ENCODE measurements around the gene SLC10A3.
A peak's percentile ranks its signal among the peaks of the same experiment; 100 is the strongest.

Gene SLC10A3

DNA sequence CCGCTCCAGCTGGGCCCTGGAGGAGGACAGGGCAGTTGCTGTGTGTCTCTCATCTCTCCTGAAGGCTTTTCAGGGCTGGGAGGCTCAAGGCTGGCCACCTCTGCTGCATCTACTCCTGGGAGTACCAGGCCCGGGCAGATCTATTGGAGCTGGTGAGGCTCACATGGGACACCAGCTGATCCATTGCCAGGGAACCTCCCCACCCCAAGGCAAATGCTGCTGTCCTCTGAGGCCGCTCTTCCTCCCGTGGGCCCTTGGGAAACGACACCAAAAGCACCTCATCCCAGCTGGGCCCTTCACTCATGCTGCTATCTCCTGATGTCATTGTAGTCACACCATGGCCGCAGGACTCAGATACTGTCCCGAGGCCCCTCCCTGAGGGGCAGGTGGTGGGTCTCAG, 7.6 kb downstream of the SLC10A3 start:
- DNase-seq = no peak

DNA sequence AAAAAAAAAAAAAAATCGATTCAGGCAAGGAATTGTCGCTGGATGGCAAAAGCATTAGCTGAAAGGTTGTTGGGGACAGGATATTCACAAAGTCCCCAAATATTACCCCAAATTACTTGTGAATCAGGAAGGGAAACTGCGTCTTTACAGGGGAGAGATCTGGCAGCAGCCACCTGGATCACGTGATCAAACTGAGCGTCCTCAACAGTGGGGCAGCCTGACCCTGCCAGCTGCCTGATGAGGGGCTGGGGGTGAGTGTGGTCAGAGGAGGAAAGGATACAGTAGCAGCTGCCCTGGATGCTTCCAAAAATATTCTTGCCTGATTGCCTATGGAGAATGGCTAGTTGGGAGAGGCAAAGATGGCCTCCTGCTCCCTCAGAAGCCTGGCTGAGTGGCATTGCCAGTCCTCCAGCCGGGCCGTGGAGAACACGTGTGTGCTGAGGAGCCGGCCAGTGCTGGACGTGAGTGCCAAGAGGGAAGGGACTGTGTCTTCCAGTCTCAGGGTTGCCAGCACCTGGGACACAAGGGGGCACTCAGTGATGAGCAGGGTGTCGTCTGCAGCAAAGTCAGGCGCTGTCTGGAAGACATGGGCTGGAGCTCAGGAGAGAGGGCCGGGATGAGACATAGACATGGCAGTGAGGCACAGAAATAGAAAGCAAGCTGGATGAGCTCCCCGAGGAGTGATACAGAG, 8.4 kb downstream of the SLC10A3 start:
- DNase-seq = no peak

DNA sequence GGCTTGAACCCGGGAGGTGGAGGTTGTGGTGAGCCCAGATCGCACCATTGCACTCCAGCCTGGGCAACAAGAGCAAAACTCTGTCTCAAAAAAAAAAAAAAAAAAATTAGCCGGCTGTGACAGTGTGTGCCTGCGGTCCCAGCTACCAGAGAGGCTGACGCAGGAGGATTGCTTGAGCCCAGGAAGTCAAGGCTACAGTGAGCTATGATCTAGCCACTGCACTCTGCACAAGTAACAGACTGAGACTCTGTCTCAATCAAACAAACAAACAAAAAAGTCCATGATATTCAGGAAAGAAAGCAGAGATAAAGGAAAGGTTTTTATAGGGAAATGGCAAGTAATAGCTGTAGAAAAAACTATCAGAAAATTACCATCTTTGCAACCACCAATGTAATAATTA, 9.2 kb downstream of the SLC10A3 start:
- no peak for DNase-seq

- DNase-seq = peak; percentile 94
These were observed 11.5 kb downstream of the SLC10A3 start, which contains the start of gene LAGE3 for GRCh38 chrX:154478728-154479622. TSS of gene LAGE3 (minus strand) at chrX:154479281. CDS start at chrX:154478915, 366 bp downstream.

DNA sequence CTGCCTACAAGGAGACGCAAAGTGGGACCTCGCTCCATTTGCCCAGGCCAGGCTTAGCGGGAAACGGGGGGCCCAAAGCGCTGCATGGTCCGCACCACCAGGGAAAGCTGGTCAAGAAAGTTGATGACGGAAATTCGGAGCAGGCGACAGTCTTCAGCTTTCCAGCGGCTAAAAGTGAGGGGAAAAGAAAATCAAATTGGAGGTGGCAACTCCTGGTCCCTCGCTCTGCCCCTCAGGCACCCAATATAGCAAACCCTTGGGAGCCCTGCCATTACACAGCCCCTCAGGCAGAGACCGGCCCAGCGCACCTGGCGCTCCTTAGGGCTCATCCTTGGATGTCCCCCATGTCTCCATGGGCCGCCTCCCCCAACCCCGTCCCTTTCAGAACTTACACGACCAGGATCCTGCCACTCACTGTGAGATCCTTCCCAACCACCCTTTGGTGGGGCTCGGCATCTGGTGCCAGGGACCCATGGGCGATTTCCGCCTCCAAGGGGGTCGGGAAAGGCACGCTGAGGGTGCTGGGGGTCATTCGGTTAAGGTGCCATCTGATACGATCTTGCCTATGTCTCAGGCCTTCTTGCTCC, 12.4 kb downstream of the SLC10A3 start:
- DNase-seq = no peak

- DNase-seq = no peak
These were observed 13.6 kb downstream of the SLC10A3 start for GRCh38 chrX:154476821-154477220.

GRCh38 chrX:154473683-154474082, 16.7 kb downstream of the SLC10A3 start:
- DNase-seq = no peak

GRCh38 chrX:154472685-154473632, 17.5 kb downstream of the SLC10A3 start:
- no peak for DNase-seq

DNA sequence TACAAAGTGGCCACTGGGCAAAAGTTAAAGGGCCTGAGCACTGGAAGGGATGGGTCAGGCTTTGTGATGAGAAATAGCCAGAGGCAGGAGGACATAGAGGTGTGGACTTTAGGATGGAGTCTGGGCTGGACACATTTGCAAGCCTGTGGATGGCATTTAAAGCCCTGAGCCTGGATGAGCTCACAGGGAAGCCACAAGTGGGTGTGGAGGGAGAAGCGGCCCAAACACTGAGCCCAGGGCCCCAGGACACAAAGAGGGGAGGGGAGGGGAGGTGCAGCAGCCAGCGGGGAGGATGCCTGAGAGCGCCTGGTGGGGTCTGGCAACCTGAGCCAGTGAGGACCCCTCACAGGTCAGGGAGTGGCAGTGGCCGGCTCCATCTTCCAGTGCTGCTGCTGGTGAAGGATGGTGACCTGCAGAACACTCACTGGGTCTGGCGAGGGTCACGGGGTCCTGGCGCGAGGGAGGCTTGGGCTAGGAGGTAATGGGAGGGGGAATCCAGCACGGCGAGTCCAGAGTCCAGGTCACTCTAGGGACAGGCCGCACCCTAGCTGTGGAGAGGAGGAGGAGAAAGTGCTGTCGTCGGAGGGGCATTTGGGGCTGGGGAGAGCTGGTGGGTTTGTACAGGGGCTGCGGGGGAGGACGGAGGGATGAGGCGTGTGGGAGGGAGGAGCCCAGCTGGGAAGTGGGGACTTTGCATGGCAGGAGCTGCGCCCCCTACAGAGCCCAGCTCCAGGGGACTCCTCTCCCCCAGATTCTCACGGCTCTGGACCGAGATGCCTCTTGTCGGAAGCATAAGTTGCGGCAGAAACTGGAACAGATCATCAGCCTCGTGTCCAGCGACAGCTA, 18.4 kb downstream of the SLC10A3 start:
- DNase-seq = no peak

DNA sequence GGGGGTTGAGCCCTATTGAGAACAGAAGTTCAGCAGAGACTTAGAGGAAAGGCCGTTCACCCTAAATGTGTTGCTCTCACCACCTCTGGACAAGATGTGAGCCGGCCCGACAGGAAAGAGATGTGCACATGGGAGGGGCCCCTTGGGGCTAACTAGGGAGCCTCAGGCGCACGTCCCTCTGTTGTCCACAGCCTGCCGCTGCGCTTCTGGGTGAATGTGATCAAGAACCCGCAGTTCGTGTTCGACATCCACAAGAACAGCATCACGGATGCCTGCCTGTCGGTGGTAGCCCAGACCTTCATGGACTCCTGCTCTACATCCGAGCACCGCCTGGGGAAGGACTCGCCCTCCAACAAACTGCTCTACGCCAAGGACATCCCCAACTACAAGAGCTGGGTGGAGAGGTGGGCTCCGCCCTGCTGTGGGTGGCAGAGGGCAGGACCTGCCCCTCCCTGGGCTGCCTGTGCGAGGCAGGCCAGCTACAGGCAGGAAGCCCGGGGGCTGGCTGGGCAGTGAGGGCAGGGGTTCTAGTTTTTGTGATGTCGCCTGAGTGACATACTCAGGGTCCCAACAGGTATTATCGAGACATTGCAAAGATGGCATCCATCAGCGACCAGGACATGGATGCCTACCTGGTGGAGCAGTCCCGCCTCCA, 19.4 kb downstream of the SLC10A3 start:
- no peak for DNase-seq

DNA sequence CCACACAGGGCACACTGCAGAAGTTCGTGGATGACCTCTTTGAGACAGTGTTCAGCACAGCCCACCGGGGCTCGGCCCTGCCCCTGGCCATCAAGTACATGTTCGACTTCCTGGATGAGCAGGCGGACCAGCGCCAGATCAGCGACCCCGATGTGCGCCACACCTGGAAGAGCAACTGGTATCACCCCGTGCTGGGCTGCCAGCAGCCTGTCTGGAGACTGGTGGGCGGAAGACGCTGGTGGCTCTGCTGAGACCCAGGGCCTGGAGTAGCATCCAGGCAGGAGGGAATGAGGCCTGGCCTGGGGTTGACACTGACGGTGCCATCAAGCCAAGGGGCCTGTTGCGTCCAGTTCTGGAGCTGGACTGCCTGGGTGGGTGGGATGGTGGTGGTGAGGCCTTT, 20.0 kb downstream of the SLC10A3 start:
- no peak for DNase-seq

DNA sequence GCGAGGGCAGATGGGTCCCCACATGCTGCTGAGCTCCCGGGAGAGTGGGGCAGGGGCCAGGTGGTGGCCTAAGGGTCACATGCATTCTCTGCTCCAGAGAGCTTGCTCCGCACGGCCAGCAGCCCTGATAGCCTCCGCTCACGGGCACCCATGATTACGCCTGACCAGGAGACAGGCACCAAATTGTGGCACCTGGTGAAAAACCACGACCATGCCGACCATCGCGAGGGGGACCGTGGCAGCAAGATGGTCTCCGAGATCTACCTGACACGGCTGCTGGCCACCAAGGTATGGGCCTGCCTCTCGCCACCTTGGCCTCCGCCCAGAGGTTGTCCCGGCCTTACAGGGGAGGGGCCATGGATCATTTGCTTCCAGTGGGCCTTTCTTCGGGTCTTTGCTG, 20.5 kb downstream of the SLC10A3 start:
- DNase-seq = no peak

GRCh38 chrX:154469114-154469513, 21.3 kb downstream of the SLC10A3 start:
- no peak for DNase-seq

GRCh38 chrX:154468217-154468616, 22.2 kb downstream of the SLC10A3 start:
- no peak for DNase-seq

DNA sequence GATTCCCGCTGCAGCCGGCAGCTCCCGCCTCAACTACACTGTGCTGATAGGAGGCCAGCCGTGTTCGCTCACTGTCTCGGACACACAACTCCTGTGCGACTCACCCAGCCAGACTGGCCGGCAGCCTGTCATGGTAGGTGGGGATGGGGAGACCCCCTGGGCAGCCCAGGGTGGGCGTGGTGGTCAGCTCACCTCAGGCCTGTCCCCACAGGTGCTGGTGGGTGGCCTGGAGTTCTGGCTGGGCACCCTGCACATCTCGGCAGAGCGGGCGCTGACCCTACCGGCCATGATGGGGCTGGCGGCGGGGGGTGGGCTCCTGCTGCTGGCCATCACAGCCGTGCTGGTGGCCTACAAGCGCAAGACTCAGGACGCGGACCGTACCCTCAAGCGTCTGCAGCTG, 22.9 kb downstream of the SLC10A3 start:
- DNase-seq = no peak

DNA sequence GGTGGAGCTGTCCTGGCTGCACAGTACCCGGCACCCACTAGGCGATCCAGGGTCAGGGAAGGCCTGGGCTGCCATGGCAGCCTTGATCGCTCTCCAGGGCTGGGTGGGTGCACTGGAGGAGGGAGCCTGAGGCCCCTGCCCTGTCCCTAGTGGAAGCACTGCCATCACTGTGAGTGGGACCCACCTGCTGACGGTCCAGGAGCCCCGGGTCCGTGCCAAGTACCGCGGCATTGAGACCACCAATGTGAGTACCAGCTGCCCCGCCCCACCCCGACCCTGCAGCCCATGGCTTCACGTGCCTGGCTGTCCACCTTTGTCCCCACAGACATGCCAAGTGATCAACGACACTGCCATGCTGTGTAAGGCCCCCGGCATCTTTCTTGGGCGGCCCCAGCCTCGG, 23.5 kb downstream of the SLC10A3 start:
- DNase-seq = no peak

GRCh38 chrX:154466036-154466435, 24.4 kb downstream of the SLC10A3 start:
- DNase-seq = no peak

- DNase-seq = no peak
These were observed 24.8 kb downstream of the SLC10A3 start for GRCh38 chrX:154465601-154466000.

DNA sequence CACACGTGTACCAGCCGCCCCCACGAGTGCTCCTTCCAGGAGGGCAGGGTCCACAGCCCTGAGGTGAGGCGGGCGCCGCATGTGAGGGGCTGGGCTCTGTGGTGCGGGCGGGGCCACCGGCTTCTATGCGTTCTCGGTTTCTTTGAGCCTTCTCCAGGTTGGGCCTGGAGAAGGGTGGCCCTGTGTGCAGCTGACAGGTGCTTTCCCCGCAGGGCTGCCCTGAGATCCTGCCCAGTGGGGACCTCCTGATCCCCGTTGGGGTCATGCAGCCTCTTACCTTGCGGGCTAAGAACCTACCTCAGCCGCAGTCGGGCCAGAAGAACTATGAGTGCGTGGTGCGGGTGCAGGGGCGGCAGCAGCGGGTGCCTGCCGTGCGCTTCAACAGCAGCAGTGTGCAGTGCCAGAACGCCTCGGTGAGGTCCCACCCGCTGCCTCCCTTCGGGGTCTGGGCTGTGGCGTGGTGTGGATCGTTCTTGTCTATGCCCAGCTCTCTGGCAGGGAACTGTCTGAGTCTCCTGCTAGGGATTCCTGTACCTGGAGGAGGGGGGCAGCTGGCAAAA, 25.5 kb downstream of the SLC10A3 start:
- no peak for DNase-seq

DNA sequence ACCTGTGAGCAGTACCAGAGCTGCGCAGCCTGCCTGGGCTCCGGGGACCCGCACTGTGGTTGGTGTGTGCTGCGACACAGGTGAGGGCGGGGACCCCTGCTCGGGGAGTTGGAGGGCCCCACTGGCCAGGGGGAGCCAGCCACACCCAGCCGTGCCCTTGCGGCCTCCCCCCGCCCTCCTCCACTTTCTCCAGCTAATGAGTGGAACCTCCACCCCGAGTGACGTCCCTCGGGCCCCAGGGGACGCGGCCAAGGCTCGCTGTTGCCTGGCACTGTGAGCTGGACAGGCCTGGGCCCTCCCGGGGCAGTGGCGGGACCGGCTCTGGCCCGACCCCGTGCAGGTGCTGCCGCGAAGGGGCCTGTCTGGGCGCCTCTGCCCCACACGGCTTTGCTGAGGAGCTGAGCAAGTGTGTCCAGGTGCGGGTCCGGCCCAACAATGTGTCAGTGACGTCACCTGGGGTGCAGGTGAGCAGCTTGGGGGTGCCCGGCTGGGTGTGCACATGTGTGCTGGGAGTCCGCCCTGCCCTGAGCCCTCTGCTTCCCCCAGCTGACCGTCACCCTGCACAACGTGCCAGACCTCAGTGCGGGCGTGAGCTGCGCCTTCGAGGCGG, 26.7 kb downstream of the SLC10A3 start:
- no peak for DNase-seq
